ENCODE results near the gene RAI1.

DNA sequence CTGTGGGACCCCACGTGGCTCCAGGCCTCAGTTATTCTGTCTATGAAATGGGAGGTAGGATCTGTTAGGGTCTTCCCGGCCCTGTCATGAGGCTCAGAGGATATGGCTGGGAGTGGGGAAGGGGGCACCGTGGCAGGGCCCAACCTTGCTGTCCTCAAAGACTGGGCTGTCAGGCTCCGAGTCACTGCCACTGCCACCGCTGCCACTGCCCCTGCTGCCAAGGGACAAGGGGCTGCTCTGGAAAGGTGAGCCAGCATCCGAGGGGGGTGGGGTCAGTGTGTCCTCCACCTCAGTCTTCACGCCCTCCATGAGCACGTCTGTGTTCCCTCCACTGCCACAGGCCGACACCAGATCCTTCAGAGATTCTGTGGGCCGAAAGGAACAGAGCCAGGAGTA, 136.3 kb downstream of the RAI1 start:
- TF ChIP-seq, protein P1, sequence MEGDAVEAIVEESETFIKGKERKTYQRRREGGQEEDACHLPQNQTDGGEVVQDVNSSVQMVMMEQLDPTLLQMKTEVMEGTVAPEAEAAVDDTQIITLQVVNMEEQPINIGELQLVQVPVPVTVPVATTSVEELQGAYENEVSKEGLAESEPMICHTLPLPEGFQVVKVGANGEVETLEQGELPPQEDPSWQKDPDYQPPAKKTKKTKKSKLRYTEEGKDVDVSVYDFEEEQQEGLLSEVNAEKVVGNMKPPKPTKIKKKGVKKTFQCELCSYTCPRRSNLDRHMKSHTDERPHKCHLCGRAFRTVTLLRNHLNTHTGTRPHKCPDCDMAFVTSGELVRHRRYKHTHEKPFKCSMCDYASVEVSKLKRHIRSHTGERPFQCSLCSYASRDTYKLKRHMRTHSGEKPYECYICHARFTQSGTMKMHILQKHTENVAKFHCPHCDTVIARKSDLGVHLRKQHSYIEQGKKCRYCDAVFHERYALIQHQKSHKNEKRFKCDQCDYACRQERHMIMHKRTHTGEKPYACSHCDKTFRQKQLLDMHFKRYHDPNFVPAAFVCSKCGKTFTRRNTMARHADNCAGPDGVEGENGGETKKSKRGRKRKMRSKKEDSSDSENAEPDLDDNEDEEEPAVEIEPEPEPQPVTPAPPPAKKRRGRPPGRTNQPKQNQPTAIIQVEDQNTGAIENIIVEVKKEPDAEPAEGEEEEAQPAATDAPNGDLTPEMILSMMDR (IDR thresholded peaks at IDR 0.05) = no peak
- TF ChIP-seq POLR2A (IDR thresholded peaks at IDR 0.05) = no peak
- TF ChIP-seq EP300 (IDR thresholded peaks at IDR 0.05) = no peak

Measured in ovary (tissue), 3 donors.